ENCODE measurements around the gene MACROD2.

- TF ChIP-seq POLR2AphosphoS5 (IDR thresholded peaks at IDR 0.05; ENCODE audit: low read depth, low read length), result no peak
- no peak for TF ChIP-seq POU2F2 (IDR thresholded peaks at IDR 0.05; ENCODE audit: low read depth, low read length)
- TF ChIP-seq SPI1 (IDR thresholded peaks at IDR 0.05; ENCODE audit: low read depth, low read length), result no peak
- TF ChIP-seq POLR2A (IDR thresholded peaks at IDR 0.05; ENCODE audit: low read depth, low read length), result no peak
- TF ChIP-seq TAF1 (IDR thresholded peaks at IDR 0.05; ENCODE audit: low read depth, low read length), result no peak
- no peak for TF ChIP-seq PAX5 (IDR thresholded peaks at IDR 0.05; ENCODE audit: insufficient read depth, low read length, severe bottlenecking)
Measured at GRCh38 chr20:14882157-14882556, 886.8 kb downstream of the MACROD2 start.
